Thyroid gland (tissue), 4 donors: ENCODE results near the gene STAG1. TPM values are rescaled to one million over a fixed set of nuclear protein-coding genes. Genes with fewer than 3 reads are reported as not detected.

ENCODE experiments used
- DNase-seq, 2 donors: peaks; one replicate each; pipeline ENCODE4 v3.0.0-alpha.2; 2019
- H3K27ac ChIP-seq, 3 donors: fragments of 200-600 bp; sonication (generic); 1 replicate in 2 of 3; 2 replicates in 1 of 3; pipeline ENCODE4 v1.5.1; 2016 to 2019; ENCODE audit warnings: mild to moderate bottlenecking in 1 of 3, moderate library complexity in 1 of 3
- H3K27me3 ChIP-seq: fragments of 200-600 bp; sonication (generic); one replicate; pipeline ENCODE4 v1.5.1; 2019
- H3K36me3 ChIP-seq, 2 donors: fragments of 200-600 bp; sonication (generic); one replicate each; pipeline ENCODE4 v1.5.1; 2016 to 2019
- H3K4me1 ChIP-seq, 2 donors: fragments of 200-600 bp; sonication (generic); one replicate each; pipeline ENCODE4 v1.5.1; 2017 to 2019
- H3K4me3 ChIP-seq, 3 donors: fragments of 200-600 bp; sonication (generic); replicated peaks in 1 of 3; 1 replicate in 2 of 3; 2 replicates in 1 of 3; pipeline ENCODE4 v1.5.1; 2016; ENCODE audit warnings: mild to moderate bottlenecking in 1 of 3
- H3K9me3 ChIP-seq: fragments of 200-600 bp; sonication (generic); one replicate; pipeline ENCODE4 v1.5.1; 2017
- POLR2A ChIP-seq, 2 donors: fragments of 450-650 bp; IDR thresholded peaks; one replicate each; pipeline ENCODE4 v1.6.1; 2017; ENCODE audit warnings: antibody characterized with exemption in 2 of 2, mild to moderate bottlenecking in 2 of 2, moderate library complexity in 1 of 2
- WGBS, 2 donors: methylation state at CpG; one replicate each; pipeline ENCODE4 v1.1.5; 2017; 5-methylcytosine and 5-hydroxymethylcytosine counted together
- intact Hi-C: fragments of 100-400 bp; cut with DNase I; formaldehyde crosslinking; loops from one replicate; pipeline ENCODE4 v1.15.1; 2023
- total RNA-seq, 4 donors: library from RNA; depleted of rRNA; stranded (reverse); fragments of >200 nt; gene quantifications; one replicate each; pipeline ENCODE4 v1.2.3, GENCODE V29; 2016
- TF ChIP-seq, protein P1 (sequence below), 6 experiments: fragments of 200-600 bp in 3 of 6; fragments of 450-650 bp in 3 of 6; sonication (generic) in 3 of 6; IDR thresholded peaks; one replicate each; pipeline ENCODE4 v1.5.1; 2016 to 2019; ENCODE audit warnings: antibody characterized with exemption in 6 of 6, mild to moderate bottlenecking in 2 of 6, inconsistent platforms in 1 of 6, moderate library complexity in 1 of 6

The STAG1 gene
- total RNA-seq, 4 donors from 2014 or later: 50.5 to 68.8 (median 54.4) TPM

DNA sequence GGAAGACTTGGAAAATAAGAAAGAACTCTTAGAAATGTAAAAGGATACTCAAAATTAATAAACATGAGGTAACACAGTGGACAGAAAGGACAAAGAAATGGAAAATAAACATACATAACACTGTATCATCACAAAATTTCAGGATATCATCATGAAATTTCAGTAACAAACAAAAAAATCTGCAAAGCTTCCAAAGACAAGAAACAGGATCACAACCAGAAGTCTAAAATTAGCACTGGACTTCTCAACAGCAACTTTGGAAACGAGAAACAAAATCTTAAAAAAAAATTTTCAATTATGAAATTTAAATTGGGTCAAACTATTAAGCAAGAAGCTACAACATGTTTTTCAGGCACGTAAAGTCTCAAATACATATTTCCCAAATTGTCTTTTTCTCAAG lies 238.8 kb downstream of the STAG1 start:
- DNase-seq: no peak
- H3K4me1 ChIP-seq: no peaks in the 10 kb centered on the region
- TF ChIP-seq, protein P1, sequence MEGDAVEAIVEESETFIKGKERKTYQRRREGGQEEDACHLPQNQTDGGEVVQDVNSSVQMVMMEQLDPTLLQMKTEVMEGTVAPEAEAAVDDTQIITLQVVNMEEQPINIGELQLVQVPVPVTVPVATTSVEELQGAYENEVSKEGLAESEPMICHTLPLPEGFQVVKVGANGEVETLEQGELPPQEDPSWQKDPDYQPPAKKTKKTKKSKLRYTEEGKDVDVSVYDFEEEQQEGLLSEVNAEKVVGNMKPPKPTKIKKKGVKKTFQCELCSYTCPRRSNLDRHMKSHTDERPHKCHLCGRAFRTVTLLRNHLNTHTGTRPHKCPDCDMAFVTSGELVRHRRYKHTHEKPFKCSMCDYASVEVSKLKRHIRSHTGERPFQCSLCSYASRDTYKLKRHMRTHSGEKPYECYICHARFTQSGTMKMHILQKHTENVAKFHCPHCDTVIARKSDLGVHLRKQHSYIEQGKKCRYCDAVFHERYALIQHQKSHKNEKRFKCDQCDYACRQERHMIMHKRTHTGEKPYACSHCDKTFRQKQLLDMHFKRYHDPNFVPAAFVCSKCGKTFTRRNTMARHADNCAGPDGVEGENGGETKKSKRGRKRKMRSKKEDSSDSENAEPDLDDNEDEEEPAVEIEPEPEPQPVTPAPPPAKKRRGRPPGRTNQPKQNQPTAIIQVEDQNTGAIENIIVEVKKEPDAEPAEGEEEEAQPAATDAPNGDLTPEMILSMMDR (IDR thresholded peaks at IDR 0.05): no peak
- no peak for TF ChIP-seq POLR2A (IDR thresholded peaks at IDR 0.05)
- H3K4me3 ChIP-seq: no peak overlapping the region
- no peaks in the 10 kb centered on the region for H3K9me3 ChIP-seq
- no peaks in the 10 kb centered on the region for H3K36me3 ChIP-seq
- WGBS, 2 donors: 82 to 83% methylated on average over 2 of the region's 2 CpGs
- no peak overlapping the region for H3K27ac ChIP-seq
- intact Hi-C loops: no loop called here
- H3K27me3 ChIP-seq: no peaks in the 10 kb centered on the region

DNA sequence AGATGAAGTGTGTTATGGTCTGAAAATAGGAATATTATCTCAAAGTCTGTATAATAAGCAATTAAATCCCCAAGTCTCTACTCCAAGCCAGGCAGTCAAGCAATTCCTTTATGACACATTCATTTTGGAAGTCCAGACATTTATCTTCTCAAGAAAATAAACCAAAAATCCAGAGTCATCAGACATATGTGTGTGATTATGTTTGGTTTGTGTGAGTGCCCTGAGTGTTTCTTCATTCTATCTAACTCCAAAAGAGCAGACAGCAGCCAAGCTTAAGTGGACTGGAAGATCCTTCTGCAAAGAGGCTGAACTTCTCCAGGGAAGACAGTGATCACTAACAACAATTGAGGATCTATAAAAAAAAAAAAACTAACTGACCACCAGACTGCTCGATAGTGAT lies 239.8 kb downstream of the STAG1 start:
- Histone ChIP-seq H3K4me3 (no peak overlapping the region), H3K4me1 (no peaks in the 10 kb centered on the region), H3K27ac (no peak overlapping the region), H3K36me3 (no peaks in the 10 kb centered on the region), H3K27me3 (no peaks in the 10 kb centered on the region), H3K9me3 (no peaks in the 10 kb centered on the region)
- intact Hi-C loops: no loop called here
- 41 to 45% methylated on average over 1 of the region's 1 CpG for WGBS, 2 donors
- no peak for DNase-seq
- TF ChIP-seq POLR2A (IDR thresholded peaks at IDR 0.05): no peak
- TF ChIP-seq, protein P1 (IDR thresholded peaks at IDR 0.05): no peak

DNA sequence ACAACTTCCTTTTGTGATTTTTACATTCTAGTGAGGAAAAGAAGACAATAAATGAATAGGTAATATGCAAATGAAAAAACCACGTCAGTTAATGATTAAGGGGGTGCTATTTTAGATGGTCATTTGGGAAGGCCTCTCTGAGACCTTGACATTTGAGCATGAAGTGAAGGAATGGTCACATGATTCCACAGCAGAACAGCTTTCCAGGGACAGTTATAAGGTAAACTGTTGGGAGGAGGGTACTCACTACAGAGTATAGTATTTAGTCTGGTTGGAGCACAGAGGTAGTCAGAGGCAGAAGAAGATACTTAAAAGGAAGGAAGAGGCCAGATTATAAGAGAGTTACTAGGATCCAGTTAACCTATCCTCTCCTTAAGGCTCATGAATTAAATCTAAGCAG lies 246.5 kb downstream of the STAG1 start:
- no peak for TF ChIP-seq POLR2A (IDR thresholded peaks at IDR 0.05)
- TF ChIP-seq, protein P1 (IDR thresholded peaks at IDR 0.05): no peak
- Histone ChIP-seq H3K9me3 (no peaks in the 10 kb centered on the region), H3K36me3 (no peaks in the 10 kb centered on the region), H3K27ac (no peak overlapping the region), H3K4me3 (no peak overlapping the region), H3K27me3 (no peaks in the 10 kb centered on the region), H3K4me1 (no peaks in the 10 kb centered on the region)
- intact Hi-C loops: no loop called here
- no peak for DNase-seq
- 89 to 92% methylated on average over 1 of the region's 1 CpG for WGBS, 2 donors

DNA sequence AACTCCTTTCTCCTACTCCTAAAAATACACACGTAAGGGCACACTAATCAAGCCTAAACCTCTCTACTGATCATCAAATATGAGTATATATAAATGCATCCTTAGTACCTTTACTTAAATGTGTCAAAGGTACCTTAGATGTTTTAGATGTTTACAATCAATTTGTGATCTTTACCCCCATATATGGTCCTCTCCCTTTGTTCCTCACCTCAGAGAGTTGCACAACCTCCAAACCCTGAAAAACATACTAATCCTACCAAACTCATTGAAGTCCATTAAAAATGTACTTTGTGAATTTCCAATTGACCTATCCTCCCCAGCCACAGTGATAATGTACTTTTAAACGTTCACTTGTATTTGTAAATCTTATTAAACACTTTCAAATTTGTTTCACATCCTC lies 249.1 kb downstream of the STAG1 start:
- H3K27me3 ChIP-seq: no peaks in the 10 kb centered on the region
- no peak overlapping the region for H3K4me3 ChIP-seq
- WGBS, 2 donors: 92 to 94% methylated on average over 2 of the region's 2 CpGs
- no peak for DNase-seq
- TF ChIP-seq, protein P1 (IDR thresholded peaks at IDR 0.05): no peak
- TF ChIP-seq POLR2A (IDR thresholded peaks at IDR 0.05): no peak
- no peaks in the 10 kb centered on the region for H3K36me3 ChIP-seq
- intact Hi-C loops: no loop called here
- H3K9me3 ChIP-seq: no peaks in the 10 kb centered on the region
- H3K27ac ChIP-seq: no peak overlapping the region
- H3K4me1 ChIP-seq: no peaks in the 10 kb centered on the region

DNA sequence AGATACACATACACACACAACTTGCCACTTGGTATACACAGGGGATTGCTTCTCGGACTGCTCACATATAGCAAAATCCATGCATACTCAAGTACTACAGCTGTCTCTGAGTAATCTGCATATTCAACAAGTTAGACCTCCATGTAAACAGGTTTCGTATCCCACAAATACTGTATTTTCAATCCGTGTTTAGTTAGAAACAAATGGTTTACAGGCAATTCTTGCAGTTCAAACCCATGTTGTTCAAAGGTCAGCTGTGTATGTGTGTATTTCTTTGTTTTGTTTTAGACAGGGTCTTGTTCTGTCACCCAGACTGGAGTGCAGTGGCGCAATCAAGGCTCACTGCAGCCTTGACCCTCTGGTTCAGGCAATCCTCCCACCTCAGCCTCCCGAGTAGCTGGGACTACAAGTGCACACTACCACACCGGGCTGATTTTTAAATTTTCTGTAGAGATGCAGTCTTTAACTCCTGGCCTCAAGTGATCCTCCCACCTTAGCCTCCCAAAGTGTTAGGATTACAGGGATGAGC lies 253.2 kb downstream of the STAG1 start:
- intact Hi-C loops: no loop called here

More for the DNA sequence above, 253.2 kb downstream of the STAG1 start:
- Histone ChIP-seq H3K4me1 (no peaks in the 10 kb centered on the region), H3K27ac (no peak overlapping the region), H3K27me3 (no peaks in the 10 kb centered on the region), H3K4me3 (no peak overlapping the region), H3K36me3 (no peaks in the 10 kb centered on the region), H3K9me3 (no peaks in the 10 kb centered on the region)
- no peak for DNase-seq
- TF ChIP-seq POLR2A (IDR thresholded peaks at IDR 0.05): no peak
- TF ChIP-seq, protein P1 (IDR thresholded peaks at IDR 0.05): no peak
- 96 to 99% methylated on average over 6 of the region's 6 CpGs for WGBS, 2 donors
